NCI-H1105 (cell line): ENCODE measurements around the gene UBXN7.
"Not testable (repeated sequence)": the region's sequence is repeated elsewhere in the genome, so short reads cannot be mapped to it uniquely, and the experiment has no call there.

Experiments
- DNase-seq: peaks from one replicate; lab custom pipeline; 2025; lab: John Stamatoyannopoulos, UW

The UBXN7 gene

DNA sequence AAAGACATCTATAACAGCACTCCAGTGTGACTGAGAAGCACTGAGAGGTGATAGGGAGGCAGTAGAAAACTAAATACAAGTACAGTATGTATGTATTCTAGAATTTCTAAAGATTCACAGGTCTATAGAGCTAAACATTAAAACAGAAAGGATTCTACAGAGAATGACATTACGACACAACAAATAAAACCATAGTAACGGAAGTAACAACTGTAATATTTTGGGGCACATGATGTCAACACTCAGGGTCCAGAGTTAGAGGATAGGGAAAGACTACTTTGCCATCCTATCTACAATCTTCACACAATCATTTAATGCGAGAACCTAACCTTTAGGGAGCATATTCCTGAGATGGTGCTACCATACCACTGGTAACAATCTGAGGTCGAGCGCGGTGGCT, 13.6 kb downstream of the UBXN7 start:
- no peak for DNase-seq

DNA sequence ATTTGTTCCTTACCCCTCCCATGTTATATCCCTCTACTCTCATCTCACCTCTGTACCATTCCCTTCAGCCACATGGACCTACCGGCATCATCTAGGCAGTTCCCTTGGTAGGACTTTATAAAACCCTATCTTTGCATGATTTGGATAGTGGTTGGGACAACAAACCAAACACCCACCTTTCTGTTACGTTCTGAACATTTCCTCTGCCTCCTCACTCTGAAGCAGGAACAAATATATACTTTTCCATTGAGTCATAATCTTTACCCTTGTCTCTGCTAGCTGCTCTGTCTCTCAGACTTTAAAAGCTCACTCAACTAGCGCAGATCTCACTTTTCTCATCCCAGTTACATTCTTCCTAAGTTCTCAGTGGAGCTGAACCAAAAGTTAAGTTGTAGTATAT, 17.8 kb downstream of the UBXN7 start:
- no peak for DNase-seq

DNA sequence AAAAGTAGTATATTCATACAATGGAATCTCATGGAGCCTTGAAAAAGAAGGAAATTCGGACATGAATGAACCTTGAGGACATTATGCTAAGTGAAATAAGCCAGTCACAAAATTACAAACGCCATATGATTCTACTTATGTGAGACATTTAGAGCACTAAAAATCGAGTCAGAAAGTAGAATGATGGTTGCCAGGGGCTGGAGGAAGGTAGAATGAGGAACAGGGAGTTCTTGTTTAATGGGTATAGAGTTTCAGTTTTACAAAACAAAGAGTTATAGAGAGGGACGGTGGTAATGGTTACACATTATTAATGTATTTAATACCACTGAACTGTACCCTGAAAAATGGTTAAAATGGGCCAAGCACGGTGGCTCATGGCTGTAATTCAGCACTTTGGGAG, 19.5 kb downstream of the UBXN7 start:
- no peak for DNase-seq

DNA sequence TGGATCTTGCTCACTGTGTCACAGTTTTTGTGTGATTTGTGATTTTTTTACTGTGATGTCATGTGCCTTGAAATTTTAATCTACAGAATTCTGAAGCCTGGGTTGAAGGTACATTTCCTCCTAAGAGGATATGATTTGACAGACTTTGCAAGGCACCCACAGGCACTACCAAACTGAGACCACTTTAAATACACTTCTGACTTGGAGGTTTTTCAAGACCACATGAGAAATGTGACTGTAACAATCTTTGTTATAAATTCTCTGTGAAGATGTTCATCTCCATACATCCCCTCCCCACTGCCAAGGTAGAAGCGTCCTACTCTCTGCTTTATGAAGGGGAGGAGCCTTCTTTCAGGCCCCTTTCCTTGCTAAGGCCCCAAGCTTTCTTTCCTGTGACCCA, 22.8 kb downstream of the UBXN7 start:
- no peak for DNase-seq

DNA sequence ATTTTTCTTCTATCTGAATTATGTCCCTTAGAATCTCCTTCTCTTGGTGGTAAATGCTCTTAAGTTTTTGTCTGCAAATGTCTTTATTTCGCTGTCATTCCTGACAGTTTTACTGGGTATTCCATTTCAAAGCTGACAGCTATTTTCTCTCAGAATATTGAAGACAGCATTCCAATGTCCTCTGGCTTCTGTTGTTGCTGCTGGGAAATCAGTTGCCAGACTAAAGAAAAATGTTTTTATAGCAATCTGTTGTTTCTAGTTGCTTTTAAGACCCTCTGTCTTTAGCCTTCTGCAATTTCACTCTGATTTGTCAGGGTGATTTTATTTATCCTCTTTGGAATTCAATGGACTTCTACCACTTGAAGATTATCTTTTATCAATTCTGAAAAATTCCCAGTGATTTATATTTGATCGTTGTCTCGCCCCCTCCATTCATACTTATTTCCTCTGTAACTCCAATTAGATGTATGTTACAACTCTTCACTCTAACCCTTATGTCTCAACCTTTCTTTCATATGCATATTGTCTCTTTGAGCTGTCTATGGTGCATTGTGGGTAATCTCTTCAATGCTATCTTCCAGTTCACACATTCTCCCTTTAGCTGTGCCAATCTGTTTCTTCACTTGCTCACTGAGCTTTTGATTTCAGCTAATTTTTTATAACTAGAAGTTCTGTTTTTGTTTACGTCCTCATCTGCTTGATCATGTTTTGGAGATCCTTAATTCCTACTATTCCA, 23.5 kb downstream of the UBXN7 start:
- DNase-seq = no peak

DNA sequence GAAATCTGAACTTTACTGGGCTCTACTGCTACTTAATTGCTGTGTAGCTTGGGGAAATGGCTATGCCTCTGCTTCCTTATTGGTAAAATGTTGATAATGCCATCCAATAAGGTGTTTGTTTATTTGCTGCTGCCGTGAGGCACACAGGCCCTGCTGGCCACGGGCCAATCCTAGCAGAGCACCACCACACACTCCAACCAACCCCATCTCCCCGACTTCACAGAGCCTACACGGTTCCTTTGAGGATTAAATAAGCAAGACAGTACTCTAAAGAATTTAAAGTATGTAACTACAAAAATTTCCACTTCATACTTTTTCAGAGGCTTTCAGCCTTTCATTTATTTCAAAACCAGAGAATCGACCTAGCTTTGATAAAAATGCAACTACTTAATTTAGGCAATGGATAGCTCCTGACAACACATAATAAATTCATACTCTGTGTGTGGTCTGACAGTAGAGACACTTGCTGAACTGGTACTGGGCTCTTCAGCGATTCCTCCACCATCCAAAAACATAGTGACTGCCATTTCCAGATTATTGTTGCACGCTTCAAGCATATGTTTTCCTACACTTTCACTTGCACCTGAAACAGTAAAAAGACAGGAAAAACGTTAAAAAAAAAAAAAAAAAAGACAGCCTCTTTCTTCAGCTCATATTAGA, 25.3 kb downstream of the UBXN7 start:
- no peak for DNase-seq

DNA sequence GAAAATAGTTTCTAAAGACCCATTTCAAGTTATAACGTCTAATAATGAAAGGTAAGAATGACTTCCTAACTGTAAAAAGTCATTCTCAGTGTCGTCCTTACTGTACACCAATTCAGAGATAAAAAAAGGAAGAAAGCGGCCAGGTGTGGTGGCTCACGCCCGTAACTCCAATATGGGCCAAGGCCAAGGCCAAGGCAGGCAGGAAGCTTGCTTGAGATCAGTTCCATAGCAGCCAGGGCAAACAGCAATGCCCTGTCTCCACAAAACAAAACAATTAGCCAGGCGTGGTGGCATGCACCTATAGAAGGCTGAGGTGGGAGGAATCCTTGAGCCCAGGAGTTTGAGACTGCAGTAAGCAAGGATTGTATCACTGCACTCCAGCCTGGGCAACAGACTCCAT, 31.9 kb downstream of the UBXN7 start:
- no peak for DNase-seq

DNA sequence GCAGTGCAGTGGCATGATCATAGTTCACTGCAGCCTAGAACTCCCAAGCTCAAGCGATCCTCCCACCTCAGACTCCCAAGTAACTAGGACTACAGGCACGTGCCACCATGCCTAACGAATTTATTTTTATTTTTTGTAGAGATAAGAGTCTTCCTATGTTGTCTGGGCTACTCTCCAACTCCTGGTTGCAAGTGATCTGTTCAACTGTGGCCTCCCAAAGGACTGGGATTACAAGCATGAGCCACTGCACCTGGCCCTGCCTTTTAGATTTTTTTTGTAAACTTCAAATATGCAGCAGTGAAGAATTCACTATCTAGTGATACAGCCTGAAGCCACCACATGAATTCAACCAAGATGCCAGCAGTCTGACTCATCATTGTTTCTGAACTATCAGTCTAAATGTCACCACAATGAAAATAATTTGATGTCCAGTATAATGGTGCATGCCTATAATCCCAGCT, 32.7 kb downstream of the UBXN7 start:
- DNase-seq = no peak

DNA sequence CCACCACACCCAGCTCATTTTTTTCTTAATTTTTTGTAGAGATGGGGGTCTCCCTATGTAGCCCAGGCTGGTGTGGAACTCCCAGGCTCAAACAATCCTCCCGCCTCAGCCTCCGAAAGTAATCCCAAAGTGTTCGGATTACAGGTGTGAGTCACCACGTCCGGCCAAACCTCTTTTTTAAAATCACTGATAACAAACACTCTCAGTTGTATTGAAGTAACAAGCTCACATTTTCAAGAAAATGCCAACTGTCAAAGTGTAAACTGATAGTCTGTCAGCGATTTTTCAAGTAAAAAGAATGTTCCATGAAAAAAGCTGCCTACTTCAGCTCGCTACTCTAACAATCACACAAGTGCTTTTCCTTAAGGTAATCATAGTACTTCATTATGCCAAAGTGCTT, 33.4 kb downstream of the UBXN7 start:
- DNase-seq = no peak

DNA sequence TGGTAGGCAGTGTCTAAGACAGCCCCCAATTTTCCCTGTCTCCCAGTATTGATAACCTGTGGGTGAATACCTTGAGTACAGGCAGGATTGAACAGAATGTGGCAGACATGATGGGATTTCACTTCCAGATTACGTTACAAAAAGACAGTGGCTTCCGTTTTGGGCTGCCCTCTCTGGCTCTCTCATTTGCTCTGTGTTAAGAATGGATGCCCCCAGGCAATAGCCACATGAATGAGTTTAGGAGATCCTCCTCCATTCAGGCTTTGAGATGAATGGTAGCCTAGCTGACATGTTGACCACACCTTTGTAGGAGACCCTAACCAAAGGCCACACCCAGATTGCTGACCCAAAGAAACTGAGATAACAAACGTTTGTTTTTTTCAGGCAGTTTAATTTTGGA, 34.3 kb downstream of the UBXN7 start:
- DNase-seq = no peak

DNA sequence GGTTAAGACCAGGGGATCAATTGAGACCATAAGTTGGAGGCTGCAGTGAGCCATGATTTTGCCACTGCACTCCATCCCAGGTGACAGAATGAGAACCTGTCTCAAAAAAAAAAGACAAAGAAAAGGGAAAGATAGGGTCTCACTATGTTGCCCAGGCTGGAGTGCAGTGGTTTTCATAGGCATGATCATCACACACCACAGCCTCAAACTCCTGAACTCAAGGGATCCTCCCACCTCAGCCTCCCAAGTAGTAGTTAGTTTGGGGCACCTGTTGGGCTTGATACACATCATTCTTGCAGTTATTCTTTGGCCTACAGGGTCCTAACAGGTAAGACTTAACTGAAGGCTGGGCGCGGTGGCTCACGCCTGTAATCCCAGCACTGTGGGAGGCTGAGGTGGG, 42.1 kb downstream of the UBXN7 start:
- no peak for DNase-seq

DNA sequence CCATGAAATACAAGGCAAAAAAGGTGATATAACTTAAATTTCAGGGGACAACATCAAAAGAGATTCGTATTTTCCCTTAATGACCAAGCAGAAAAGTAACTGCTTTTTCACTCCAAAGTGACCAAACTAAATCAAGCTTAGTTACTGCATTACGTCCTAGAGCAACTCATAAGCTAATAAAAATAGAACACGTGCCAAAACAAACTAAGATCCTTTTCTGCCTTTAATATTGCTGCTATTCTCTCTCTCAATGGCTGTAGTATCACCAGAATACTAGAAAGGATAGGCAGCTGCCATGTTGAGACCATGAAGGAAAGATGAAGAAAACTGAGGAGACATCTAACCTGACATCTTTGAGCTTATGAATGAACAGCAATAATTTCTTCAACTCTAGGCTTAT, 43.3 kb downstream of the UBXN7 start:
- no peak for DNase-seq

DNA sequence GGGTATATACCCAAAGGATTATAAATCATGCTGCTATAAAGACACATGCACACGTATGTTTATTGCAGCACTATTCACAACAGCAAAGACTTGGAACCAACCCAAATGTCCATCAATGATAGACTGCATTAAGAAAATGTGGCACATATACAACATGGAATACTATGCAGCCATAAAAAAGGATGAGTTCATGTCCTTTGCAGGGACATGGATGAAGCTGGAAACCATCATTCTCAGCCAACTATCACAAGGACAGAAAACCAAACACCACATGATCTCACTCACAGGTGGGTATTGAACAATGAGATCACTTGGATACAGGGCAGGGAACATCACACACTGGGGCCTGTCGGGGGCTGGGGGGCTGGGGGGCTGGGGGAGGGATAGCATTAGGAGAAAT, 44.3 kb downstream of the UBXN7 start:
- DNase-seq = not testable (repeated sequence)

DNA sequence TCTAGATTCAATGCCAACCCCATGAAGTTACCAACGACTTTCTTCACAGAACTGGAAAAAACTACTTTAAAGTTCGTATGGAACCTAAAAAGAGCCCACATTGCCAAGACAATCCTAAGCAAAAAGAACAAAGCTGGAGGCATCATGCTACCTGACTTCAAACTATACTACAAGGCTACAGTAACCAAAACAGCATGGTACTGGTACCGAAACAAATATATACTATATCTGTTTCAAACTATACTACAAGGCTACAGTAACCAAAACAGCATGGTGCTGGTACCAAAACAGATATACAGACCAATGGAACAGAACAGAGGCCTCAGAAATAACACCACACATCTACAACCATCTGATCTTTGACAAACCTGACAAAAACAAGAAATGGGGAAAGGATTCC, 45.4 kb downstream of the UBXN7 start:
- not testable (repeated sequence) for DNase-seq

DNA sequence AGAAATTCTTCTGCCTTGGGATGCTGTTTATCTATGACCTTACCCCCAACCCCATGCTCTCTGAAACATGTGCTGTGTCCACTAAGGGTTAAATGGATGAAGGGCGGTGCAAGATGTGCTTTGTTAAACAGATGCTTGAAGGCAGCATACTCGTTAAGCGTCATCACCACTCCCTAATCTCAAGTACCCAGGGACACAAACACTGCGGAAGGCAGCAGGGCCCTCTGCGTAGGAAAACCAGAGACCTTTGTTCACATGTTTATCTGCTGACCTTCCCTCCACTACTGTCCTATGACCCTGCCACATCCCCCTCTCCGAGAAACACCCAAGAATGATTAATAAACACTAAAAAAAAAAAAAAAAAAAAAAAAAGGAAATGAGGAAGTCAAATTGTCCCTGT, 46.2 kb downstream of the UBXN7 start:
- DNase-seq = not testable (repeated sequence)

DNA sequence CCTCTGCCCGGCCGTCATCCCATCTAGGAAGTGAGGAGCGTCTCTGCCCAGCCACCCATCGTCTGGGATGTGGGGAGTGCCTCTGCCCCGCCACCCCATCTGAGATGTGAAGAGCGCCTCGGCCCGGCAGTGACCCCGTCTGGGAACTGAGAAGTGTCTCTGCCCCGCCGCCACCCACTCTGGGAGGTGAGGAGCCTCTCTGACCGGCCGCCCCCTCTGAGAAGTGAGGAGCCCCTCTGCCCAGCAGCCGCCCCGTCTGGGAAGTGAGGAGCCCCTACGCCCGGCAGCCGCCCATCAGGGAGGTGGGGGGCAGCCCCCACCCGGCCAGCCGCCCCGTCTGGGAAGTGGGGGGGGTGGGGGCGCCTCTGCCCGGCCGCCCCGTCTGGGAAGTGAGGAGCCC, 46.8 kb downstream of the UBXN7 start:
- not testable (repeated sequence) for DNase-seq

DNA sequence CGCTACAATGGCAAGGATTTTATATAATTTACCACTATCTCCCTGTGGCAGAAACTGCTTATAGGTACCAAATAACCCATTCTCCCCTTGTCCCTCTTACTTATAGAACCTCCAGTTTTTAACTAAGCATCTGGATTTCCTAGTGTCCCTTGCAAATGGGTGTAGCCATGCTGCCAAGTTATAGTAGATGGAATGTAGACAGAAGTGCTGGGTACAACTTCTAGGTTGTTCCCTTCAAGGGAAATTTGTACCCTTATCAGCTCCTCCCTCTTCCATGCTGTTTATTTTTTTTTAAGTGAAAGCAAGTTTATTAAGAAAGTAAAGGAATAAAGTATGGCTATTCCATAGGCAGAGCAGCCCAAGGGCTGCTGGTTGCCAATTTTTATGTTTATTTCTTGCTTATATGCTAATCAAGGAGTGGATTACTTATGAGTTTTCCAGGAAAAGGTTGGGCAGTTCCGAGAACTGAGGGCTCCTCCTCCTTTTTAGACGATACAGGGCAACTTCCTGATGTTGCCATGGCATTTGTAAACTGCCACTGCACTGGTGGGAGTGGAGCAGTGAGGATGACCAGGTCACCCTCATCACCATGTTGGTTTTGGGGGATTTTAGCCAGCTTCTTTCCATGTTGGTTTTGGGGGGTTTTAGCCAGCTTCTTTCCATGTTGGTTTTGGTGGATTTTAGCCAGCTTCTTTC, 53.9 kb downstream of the UBXN7 start:
- no peak for DNase-seq

DNA sequence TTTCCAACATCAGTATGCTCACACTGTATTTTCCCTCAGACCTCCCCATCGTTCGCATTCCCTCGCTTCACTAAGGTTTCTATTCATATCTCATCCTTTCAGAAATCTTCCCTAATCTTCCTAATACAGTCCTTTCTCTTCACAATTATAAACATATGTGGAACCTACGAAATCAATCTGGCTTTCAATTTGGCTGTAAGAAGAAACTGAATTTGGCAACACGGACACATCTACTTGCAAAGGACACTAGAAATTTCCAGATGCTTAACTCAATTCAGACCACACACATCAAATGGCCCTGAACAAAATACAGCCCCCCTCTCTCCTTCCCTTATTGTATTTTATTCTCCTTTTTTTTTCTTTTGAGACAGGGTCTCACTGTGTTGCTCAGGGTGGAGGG, 54.9 kb downstream of the UBXN7 start:
- DNase-seq = no peak

DNA sequence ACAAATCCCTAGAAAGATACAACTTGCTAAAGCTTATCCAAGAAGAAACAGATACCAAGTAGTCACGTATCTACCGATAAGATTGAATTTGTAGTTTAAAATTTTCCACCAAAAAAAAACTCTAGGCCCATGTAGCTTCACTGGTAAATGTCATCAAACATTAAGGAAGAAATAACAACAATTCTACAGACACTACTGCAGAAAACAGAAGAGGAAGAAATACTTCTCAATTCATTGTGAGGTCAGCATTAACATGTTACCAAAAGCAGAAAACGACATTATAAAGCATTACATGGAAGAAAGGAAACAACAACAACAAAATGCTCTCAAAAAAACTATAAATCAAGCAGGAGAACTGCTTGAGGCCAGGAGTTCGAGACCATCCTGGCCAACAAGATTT, 66.5 kb downstream of the UBXN7 start:
- DNase-seq = no peak

DNA sequence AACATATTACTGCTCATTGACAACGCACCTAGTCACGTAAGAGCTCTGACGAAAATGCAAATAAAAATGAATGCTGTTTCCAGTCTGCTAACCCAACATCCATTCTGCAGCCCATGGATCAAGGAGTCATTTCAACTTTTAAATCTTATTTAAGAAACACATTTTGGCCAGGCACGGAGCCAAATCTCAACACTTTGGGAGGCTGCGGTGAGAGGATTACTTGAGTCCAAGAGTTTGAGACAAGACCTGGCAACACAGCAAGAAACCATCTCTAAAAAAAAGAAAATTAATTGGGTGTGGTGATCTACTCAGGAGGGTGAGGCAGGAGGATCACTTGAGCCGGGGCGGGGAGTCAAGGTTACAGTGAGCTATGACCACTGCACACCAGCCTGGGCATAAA, 71.6 kb downstream of the UBXN7 start:
- no peak for DNase-seq

DNA sequence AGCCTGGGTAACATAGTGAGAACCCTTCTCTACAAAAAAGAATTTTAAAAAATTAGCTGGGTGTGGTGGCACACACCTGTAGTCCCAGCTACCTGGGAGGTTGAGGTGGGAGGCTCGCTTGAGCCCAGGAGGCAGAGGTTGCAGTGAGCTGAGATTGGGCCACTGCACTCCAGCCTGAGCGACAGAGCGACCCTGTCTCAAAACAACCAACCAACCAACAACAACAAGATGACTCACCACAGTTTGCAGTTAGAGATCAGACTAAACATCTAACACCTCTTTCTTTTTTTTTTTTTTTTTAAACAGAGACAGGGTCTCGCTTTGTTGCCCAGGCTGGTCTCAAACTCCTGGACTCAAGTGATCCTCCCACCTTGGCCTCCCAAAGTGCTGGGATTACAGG, 73.7 kb downstream of the UBXN7 start:
- not testable (repeated sequence) for DNase-seq

DNA sequence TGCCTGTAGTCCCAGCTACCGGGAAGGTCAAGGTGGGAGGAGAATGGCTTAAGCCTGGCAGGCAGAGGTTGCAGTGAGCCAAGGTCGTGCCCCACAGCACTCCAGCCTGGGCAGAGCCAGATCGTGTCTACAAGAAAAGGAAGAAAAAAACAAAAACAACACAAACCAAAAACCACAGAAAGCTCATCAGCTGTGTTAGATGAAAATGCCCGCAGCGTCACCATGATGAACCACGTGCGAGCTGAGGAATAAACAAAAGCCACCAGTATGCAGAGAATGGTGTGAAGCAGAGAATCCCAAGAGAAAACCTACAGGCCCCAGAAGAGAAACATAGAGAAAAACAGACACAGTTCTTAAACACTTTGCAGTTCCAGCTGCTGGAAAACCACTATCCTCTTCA, 74.3 kb downstream of the UBXN7 start:
- no peak for DNase-seq

DNA sequence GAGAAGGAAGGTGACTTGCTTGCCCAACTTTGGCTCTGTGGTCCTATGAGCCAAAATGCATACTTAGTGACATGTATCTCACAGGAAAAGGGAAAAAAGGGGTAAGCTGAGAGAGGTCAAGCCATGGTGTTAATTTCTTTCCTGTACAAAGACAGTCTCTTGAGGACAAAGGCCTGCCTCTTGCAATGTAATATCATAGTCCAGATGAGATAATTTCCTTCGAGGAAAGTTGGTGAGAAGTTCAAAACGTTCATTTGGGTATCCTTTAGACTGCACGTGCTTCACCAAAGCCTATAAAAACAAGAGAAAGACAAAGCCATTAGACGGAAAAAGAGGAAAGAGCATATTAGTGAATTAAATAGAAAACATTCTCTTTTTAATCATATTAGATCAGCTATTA, 75.7 kb downstream of the UBXN7 start:
- DNase-seq = no peak
